ENCODE data around the gene SPOCK3. TPM values are rescaled to one million over a fixed set of nuclear protein-coding genes. Genes with fewer than 3 reads are reported as not detected.

SPOCK3 gene
- total RNA-seq, 1 experiment from 2014 or later, result 0.08 TPM

DNA sequence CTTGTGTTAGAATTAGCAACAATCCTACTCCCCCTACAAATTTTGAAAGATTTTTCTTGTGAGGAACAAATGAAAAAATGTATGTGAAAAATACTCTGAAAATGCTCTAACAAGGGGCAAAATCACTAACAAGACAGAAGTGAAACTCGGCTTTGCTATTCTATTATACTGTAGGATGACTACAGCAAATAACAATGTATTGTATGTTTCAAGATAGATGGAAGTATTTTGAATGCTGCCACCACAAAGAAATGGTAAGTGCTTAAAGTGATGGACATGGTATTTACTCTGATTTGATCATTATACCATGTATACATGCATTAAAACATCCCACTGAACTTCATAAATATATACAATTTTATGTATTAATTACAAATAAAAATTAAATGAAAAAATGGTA is 192.8 kb downstream of the SPOCK3 start:
- DNase-seq (ENCODE audit: low read depth), result no peak

DNA sequence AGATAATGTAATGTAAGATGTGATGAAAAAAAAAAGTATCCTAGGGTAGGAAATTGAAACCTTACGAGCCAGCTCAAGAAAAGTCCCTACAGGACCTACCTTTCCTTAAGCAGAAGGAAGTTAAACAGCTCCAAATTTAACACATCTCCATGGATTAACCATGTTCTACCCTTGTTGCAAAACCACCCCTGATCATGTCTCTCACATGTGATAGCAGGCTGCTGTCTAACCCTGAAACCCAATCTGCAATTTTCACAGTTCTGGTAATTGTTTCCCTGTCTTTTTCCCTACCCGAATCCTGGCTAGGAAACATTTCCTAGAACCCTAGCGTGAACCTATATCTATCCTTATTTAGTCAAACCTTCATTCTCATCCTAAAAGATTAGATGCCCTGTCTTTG is 198.9 kb downstream of the SPOCK3 start:
- no peak for DNase-seq (ENCODE audit: low read depth)

DNA sequence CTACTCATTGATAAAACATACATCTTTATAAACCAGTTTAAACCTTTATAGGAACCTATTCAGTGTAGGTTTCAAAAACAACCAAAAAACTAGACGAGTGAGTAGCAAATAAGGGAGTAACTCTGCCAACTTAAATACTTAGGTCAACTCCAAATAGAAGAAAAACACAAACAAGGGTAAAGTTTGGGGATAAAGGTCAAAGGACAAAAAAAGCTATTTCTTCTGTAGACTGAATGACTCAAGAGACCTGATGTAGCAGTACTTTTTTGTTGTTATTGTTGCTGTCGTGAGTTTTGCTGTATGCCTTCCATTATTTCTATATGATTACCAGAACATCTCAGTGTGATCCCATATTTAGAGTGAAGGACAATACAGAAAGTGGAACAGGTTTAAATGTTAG is 199.3 kb downstream of the SPOCK3 start:
- DNase-seq (ENCODE audit: low read depth), result no peak

DNA sequence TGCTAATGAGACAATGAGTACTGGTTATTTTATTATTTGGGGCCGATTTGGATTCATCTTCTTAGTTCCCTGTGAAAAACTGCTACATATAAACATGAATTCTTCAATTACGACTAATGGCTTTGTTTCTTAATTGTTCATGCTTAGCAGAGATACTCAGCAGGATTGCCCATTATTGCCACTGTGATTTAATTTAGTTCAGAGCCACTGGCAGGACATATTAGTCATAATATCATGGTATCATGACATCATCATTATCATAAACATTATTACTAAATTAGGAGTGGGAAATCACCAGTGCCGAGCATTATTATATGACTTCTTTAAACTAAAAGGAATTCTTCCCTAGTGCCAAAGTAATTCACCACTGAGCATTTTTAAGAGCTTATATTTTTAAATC is 201.4 kb downstream of the SPOCK3 start:
- DNase-seq (ENCODE audit: low read depth), result no peak

DNA sequence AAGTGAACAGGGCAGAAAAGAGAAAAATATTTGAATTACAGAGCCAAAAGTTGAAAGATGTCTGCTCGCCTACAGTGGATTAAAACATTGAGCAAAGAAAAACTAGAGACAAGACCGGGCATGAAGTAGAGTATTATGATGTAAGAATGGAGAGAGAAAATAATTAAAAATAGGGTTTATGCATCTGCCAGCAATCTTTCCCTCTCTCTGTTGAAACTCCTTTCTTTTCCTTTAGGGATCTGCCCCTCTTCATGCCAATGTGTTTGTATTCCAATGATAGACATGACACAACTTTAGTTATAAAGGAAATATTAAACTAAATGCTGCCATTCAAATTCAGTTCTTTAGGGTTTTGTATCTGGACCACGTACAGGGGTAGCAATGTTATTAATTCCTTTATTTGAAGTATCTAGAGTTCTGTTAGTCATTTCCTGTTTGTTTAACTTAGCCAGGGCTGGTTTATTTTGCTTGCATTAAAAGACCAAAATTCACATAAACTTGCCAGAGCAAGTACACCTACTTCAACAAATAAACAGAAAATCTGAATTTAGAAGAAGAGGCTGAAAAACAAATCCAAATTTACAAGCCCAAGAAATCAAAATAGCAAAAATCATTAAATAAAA is 202.6 kb downstream of the SPOCK3 start:
- DNase-seq (ENCODE audit: low read depth), result no peak

DNA sequence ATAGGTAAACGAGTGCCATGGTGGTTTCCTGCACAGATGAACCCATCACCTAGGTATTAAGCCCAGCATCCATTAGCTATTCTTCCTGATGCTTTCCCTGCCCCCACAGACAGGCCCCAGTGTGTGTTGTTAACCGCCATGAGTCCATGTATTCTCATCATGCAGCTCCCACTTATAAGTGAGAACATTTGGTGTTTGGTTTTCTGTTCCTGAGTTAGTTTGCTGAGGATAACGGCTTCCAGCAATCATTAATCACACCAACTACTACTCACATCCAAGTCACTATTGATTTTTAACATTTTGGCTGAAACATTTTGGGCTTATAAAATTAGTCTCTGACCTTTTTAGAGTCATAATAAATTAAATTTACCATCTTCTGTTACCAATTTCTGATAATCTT is 205.3 kb downstream of the SPOCK3 start:
- DNase-seq (ENCODE audit: low read depth), result no peak

DNA sequence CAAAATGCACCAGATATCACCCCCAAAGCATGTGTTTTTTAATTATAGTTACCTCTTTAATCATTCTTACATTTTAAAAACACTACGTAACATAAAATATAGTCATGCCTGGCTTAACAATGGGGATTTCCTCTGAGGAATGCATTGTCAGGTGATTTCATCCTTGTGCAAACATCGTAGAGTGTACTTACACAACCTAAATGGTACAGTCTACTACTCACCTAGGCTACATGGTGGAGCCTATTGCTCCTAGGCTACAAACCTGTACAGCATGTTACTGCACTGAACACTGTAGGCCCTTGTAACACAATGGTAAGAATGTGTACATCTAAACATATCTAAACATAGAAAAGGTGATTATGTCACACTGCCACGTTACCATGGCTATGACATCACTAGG is 208.6 kb downstream of the SPOCK3 start:
- no peak for DNase-seq (ENCODE audit: low read depth)

DNA sequence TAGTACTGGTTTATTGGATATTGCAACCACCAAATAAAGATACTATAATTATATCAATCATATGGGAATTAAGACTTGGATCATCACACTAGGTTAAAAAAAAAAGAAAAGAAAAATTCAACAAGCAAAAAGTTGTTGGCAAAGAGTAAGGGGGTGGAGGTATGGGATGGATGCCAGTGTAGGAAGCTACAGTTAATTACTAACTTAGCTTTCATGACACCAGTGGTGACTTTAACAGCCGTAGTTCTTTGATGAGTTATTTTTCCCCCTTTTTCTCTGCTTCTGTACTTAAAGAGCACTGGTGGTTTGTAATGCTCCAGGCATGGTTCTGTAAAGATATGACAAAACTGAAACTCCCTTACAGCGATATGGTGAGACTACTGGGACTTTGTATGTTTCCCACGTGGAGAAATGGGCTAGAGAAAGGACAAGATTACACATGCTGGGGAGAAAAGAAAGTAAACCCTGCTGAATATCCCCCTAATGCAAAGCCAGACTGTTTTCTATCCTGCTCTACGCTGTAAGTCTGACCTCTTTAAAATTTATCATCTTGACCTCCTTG is 210.8 kb downstream of the SPOCK3 start:
- no peak for DNase-seq (ENCODE audit: low read depth)

DNA sequence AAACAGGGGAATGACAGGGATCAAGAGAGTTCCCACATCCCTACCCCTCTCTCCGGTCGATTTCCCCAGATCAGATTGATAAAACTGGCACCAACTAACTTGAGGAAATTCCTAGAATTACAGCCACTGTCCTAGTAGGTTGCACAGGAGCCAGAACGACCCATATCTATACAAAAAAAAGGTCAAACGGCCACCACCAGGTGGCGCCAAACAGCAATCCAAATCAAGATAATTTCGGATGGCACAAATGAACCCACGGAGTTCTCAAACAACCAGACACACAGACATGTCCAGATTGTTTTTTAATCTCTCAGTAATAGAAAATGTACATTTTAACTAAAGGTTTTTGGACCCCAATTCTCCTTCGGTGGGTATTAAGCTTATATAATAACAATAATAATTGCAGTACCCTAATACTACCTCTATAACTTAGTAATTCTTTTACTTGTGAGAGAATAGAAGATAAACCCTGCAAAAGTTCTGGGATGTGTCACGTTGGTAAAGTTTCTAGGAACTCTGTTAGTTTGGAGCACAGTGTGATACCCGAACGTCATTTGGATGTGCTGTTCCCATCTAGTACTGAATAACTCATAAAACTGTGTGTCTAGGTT is 212.6 kb downstream of the SPOCK3 start:
- peak; percentile 62 for DNase-seq (ENCODE audit: low read depth)

DNA sequence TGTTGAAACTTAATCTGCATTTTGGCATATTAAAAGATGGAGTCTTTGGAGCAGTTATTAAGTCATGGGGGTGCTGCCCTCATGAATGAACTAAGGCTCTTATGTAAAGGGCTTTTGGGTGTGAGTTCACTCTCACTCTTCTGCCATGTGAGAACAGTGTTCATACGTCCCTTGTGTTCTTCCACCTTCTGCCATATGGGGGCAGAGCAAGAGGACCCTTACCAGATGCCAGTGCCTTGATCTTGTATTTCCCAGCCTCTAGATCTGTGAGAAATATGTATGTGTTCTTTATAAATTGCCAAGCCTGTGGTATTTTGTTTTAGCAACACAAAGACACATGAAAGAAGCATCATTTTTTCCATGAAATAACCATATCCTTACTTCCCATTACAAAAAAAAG is 213.9 kb downstream of the SPOCK3 start:
- no peak for DNase-seq (ENCODE audit: low read depth)

DNA sequence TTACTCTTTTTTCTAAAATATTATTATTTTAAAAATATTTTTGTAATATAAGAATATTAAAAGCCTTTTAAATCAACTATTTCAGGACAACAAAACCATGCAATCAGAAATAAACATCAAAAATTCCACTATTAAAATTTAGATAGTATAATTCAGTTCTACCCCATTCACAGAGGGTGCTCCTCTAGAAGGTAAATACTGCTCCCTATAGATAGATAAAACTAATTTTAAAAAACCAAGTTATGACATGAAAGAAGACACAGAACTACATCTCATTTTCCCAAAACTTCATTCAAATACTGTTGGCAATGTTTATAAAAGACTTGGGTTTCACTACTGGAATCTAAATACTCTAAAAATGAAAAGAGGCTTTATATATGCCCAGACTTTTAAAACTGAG is 219.3 kb downstream of the SPOCK3 start:
- no peak for DNase-seq (ENCODE audit: low read depth)

DNA sequence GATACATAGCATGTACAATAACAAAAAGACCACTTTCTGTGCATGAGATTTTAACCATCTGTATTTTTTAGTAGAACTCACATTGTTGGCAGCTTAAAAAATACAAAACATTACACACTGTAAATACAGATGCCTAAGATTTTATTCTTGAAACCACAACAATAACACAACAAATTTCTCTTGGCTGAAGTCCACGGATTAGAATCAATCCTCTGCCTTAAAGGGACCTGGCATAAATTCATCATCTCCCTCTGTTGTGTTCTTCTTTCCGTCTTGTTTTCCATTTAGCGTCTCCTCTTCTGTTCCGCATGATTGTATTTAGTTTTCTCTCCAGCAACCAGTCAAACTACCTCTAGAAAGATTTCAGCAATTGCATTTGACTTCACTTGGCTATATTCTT is 231.0 kb downstream of the SPOCK3 start:
- no peak for DNase-seq (ENCODE audit: low read depth)

DNA sequence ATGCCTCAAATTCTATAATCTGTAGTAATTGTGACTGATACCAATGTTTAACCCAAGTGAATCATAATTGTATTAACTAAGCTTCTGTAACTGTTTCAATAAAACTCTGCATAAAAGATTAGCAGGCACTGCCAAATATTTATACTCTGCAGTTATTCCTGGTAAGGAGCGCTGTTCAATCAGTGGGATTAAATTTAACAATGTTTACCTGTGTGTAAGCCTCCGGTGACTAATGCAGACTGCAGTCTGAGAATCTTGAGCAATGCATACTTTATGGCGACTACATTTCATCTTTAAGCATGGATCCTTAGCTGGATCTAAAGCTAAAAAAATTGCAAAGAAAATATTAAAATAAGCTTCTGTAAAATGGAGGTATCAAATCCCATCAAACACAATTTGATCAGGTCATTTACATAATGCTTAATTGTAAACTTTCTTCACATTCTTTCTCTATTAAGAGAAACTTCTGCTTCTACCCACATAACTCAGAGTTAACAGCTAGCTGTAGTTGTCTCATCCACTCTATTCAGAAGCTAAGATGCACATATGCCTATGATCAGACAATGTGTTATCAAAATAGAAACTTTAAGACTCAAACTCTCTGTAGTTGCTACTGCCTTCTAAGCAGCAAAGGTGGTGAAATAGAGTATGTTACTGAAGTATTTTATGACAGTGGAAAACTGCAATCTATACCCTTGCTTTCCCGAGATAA is 234.0 kb downstream of the SPOCK3 start:
- DNase-seq (ENCODE audit: low read depth), result peak; percentile 33

DNA sequence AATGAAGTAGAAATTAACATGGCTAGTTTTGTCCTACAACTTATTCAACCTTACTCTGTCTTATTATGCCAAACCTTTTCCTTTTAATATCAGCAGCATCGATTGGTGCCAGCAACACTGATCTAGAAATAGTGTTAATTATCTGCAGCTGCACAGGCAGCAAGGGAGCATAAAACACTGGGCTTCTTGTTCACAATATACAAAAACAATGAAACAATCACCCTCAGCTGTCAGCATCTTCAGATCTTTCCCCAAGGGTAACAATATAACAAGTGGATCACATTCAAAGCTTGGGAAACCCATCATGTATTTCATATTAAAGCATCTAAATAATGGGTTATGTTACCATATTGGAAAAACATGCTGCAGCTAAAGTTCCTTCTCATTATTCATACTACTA is 238.1 kb downstream of the SPOCK3 start:
- DNase-seq (ENCODE audit: low read depth), result no peak

DNA sequence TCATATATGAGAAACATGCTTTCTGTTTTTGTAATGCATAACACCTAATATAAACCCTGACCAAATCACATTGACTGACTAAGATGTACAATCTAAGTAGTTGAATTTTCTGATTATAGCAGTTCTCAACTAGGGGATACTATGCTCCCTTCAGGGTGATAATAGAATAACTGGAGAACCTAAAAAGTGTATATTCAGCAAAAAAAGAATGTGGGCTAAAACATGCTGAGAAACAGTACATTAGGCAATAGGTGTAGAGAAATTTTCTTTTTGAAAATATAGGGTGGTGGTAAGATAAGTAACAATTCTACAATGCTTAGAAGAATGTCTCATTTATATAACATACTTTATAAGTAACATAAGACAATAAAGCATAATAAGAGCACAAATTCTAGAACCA is 239.6 kb downstream of the SPOCK3 start:
- DNase-seq (ENCODE audit: low read depth), result no peak

DNA sequence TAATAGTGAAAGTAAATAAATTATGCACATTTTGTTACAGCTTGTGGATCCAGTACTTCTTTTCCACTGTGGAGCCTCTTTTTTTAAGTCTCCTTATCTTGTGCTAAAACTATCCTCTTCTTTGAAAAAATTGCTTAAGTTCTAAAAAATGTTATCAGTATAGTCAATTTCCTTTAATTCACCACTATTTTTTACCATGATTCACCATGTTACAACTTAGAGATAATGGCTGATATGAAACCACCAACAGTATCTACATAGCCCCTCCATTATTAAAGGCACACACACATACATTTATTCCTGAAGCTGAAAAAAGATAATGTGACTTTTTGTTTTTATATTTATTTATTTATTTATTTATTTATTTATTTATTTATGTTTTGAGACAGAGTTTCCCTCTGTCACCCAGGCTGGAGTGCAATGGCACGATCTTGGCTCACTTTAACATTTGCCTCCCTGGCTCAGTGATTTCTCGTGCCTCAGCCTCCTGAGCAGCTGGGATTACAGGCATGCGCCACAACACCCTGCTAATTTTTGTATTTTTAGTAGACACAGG is 243.2 kb downstream of the SPOCK3 start:
- no peak for DNase-seq (ENCODE audit: low read depth)

DNA sequence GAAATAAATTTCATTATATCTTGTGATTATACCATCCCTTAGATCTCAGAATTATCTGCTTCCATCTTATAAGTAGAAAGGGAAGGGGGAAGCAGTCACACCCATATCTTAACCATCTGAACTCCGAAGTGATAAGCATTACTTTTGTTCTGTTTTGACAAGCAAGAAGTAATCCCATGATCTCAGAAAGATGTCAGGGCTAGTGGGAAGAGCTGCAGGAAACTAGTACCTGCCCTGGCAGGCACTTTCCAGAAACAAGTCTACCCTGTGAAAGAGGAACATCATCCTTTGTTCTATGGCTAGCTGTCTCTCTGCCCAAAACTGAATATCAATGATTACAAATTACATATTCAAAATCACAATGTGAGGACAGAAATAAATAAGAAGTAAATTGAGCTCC is 244.4 kb downstream of the SPOCK3 start:
- no peak for DNase-seq (ENCODE audit: low read depth)

DNA sequence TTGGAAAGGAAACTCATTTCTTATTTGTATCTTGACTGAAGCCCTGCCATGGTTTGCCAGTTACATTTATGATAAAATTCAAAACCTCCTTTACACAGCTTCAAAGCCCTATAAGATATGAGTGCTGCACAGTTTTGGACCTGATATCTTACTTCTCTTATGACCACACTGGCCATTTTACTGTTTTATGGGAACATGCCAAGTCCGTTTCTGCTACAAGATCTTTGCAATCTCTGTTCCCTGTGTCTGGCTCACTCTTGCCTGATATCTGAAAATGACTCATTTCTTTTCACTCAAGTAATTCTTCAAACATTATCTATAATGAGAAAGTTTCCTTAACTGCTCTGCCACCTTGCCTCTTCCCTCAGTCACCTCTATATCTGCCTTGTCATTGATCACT is 247.3 kb downstream of the SPOCK3 start:
- no peak for DNase-seq (ENCODE audit: low read depth)

DNA sequence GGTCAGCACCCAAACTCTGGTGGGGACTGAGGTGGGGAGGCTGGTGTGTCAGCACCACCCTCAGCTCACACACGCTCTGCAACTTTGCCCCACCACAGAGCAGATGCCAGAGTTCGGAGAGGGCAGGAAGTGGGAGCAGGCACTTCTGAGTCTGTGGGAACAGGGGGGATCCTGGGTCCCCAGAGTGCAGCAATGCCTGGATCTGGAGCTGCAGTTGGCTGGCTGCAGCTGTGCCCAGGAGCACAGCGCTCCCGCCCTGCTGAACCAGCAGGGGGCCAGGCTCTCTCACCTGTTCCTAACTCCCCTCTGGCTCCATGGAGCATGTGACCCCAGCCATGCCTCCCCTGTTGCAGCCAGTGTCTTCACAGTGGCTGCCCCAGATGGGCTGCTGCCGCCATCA is 252.4 kb downstream of the SPOCK3 start:
- no peak for DNase-seq (ENCODE audit: low read depth)

DNA sequence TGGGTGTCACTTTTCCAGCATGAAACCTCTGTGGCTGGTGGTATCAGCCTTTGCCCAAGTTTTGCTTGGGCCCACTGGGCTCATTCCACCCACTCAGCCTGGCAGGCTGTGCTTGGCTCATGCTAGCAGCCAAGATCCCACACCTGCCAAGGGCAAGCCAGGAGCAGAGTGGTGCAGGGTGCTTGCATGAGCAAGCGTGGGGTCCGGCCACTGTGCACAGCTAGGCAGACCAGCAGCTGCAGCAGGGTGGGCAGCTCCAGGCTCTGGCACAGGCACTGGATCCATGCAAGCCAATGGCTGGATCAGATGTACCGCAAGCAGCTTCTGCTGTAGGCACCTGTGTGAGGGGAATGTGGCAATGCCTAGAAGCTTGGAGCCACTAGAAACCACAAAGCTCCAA is 253.9 kb downstream of the SPOCK3 start:
- no peak for DNase-seq (ENCODE audit: low read depth)

DNA sequence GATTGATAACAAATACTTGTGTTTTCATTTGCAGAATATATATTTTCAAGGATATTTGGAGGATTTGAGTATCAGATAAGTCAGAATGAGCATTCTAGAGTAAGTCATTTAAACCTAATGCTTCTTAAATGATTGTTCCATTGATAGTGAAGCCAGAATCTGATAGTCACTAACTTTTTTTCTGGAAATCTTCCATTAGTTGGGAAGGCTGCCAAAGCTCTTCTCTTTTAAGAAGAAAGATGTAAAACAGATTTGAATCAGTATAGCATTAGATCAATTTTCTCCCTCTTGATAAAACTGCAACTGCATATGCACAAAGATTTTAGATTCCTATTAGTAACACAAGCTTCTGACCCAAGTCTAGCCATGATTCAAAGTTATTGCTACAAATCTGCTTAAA is 256.7 kb downstream of the SPOCK3 start:
- no peak for DNase-seq (ENCODE audit: low read depth)

DNA sequence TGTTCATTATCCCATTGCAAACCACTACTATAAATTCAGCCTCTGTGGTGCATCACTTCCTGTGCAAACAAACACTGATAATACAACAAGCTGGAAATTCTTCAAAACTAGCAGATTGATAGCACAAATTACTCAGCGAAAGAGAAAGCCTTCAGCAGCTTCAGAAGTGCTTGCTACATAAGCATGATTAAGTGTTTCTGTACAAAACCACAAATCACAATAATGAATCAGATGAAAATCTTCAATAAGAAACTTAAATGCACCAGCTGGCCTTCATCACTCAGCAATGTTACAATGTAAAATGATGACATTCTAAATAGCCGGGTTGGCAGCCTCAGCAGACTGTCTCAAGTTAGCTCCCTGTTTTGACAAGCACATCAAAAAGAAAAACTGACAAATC is 262.2 kb downstream of the SPOCK3 start:
- DNase-seq (ENCODE audit: low read depth), result peak; percentile 62

All from HT1080 (cell line).